GM12878 (cell line): ENCODE measurements around the gene SETD1A. TPM values are rescaled to one million over a fixed set of nuclear protein-coding genes. Genes with fewer than 3 reads are reported as not detected.

Experiments
- ATAC-seq: fragments of 200-7000 bp; cut with Tn5 transposase; 3 replicates; pipeline ENCODE4 v1.9.1; 2020; ENCODE audit warnings: mild to moderate bottlenecking, moderate library complexity
- BruUV-seq: library from RNA; stranded (reverse); fragments of 400-500 nt; replicated peaks from 2 replicates; lab custom pipeline; 2021; lab: Mats Ljungman, UMichigan
- CTCF ChIA-PET: fragments of 300-600 bp; sonication (Branson Sonifier 250); formaldehyde crosslinking; extraction: SDS; loops from one replicate; lab custom pipeline; 2021; ENCODE audit warnings: inconsistent platforms; lab: Yijun Ruan, JAX
- POLR2A ChIA-PET: fragments of 350-600 bp; formaldehyde crosslinking; extraction: SDS; loops from one replicate; lab custom pipeline; 2021; ENCODE audit warnings: inconsistent platforms; lab: Charles Lee
- RAD21 ChIA-PET: fragments of 300-600 bp; sonication (Branson Sonifier 250); formaldehyde crosslinking; loops from one replicate; lab custom pipeline; 2023; ENCODE audit warnings: antibody characterized with exemption; ENCODE audit not compliant: unreplicated experiment; lab: Charles Lee
- SMC1A ChIA-PET: fragments of 300-600 bp; sonication (Branson Sonifier 250); formaldehyde crosslinking; loops from one replicate; lab custom pipeline; 2023; ENCODE audit not compliant: unreplicated experiment, uncharacterized antibody; lab: Charles Lee
- DNase-seq: peaks from one replicate; pipeline ENCODE4 v3.0.0-alpha.2; 2011; ENCODE audit warnings: low read depth, low spot score
- FAIRE-seq: peaks from 3 replicates; lab custom pipeline; 2011; peaks lifted over from hg19 to GRCh38; lab: Jason Lieb, UNC
- H2AFZ ChIP-seq: 2 replicates; pipeline ENCODE4 v1.6.0; 2011; ENCODE audit warnings: low read depth, low read length, control low read depth; ENCODE audit not compliant: control insufficient read depth
- H3K27ac ChIP-seq: 2 replicates; pipeline ENCODE4 v1.5.1; 2011; ENCODE audit warnings: control low read depth; ENCODE audit not compliant: control insufficient read depth, insufficient read depth
- H3K27me3 ChIP-seq, 2 experiments: replicated peaks in 1 of 2; 2 replicates each; pipeline versions ENCODE4 v1.6.0 to v1.6.1; 2011; ENCODE audit warnings: low read length in 1 of 2; ENCODE audit not compliant: control insufficient read depth in 2 of 2, insufficient read depth in 2 of 2
- H3K36me3 ChIP-seq, 2 experiments: 2 replicates each; pipeline ENCODE4 v1.5.1; 2011; ENCODE audit warnings: low read length in 1 of 2; ENCODE audit not compliant: control insufficient read depth in 2 of 2, insufficient read depth in 2 of 2
- H3K4me1 ChIP-seq: 2 replicates; pipeline ENCODE4 v1.6.1; 2011; ENCODE audit warnings: mild to moderate bottlenecking, low read length, moderate library complexity, mixed read lengths; ENCODE audit not compliant: control insufficient read depth, insufficient read depth
- H3K4me2 ChIP-seq: 2 replicates; pipeline ENCODE4 v1.6.0; 2011; ENCODE audit warnings: control low read depth; ENCODE audit not compliant: control insufficient read depth, insufficient read depth
- H3K4me3 ChIP-seq: fragments of 200-600 bp; sonication (generic); 2 replicates; pipeline ENCODE4 v1.5.1; 2016
- H3K79me2 ChIP-seq: 2 replicates; pipeline ENCODE4 v1.6.0; 2011; ENCODE audit warnings: low read length; ENCODE audit not compliant: control insufficient read depth, insufficient read depth
- H3K9ac ChIP-seq: 2 replicates; pipeline ENCODE4 v1.8.0; 2011; ENCODE audit warnings: low read length, control low read depth, mixed read lengths; ENCODE audit not compliant: control insufficient read depth, insufficient read depth
- H3K9me3 ChIP-seq: replicated peaks from 3 replicates; pipeline ENCODE4 v1.5.1; 2011; ENCODE audit warnings: mild to moderate bottlenecking, low read length; ENCODE audit not compliant: control insufficient read depth, insufficient read depth
- H4K20me1 ChIP-seq: 2 replicates; pipeline ENCODE4 v1.6.0; 2011; ENCODE audit not compliant: control insufficient read depth, insufficient read depth
- CBX3 ChIP-seq: fragments of 200-600 bp; sonication (generic); IDR thresholded peaks from 2 replicates; pipeline ENCODE4 v1.6.1; 2016; ENCODE audit warnings: low read depth, borderline replicate concordance
- CHD2 ChIP-seq: IDR thresholded peaks from 2 replicates; pipeline ENCODE4 v1.6.1; 2011; ENCODE audit warnings: low read depth, low read length, improper control_type of control experiment, borderline replicate concordance
- GABPA ChIP-seq: IDR thresholded peaks from 2 replicates; pipeline ENCODE4 v1.6.1; 2014; ENCODE audit warnings: antibody characterized with exemption, low read depth, mild to moderate bottlenecking, inconsistent platforms
- MTA2 ChIP-seq: fragments of 450-650 bp; IDR thresholded peaks from 2 replicates; pipeline ENCODE4 v1.6.1; 2016; ENCODE audit warnings: low read depth, mild to moderate bottlenecking, moderate library complexity
- NFYA ChIP-seq: IDR thresholded peaks from 2 replicates; pipeline ENCODE4 v1.6.1; 2011; ENCODE audit warnings: low read depth, mild to moderate bottlenecking, low read length, improper control_type of control experiment, borderline replicate concordance
- PML ChIP-seq: IDR thresholded peaks from 2 replicates; pipeline ENCODE4 v1.6.1; 2012; ENCODE audit warnings: low read length, inconsistent platforms
- RELA ChIP-seq: fragments of 450-650 bp; IDR thresholded peaks from 2 replicates; pipeline ENCODE4 v1.8.0; 2014; ENCODE audit warnings: borderline replicate concordance; ENCODE audit not compliant: partially characterized antibody
- TAF1 ChIP-seq: IDR thresholded peaks from 2 replicates; pipeline ENCODE4 v1.6.1; 2011; ENCODE audit warnings: mild to moderate bottlenecking, low read depth, low read length, borderline replicate concordance
- ZSCAN29 ChIP-seq: fragments of 450-650 bp; IDR thresholded peaks from 2 replicates; pipeline ENCODE4 v1.6.1; 2017; ENCODE audit warnings: mild to moderate bottlenecking, moderate library complexity
- whole genome bisulfite sequencing: methylation state at CpG from one replicate; pipeline ENCODE4 v1.1.6; 2016; ENCODE audit warnings: low lambda C conversion rate; ENCODE audit not compliant: insufficient replicate concordance, insufficient coverage; ENCODE audit errors: missing lambda C conversion rate; 5-methylcytosine and 5-hydroxymethylcytosine counted together
- in situ Hi-C: fragments of 300-500 bp; cut with MboI; formaldehyde crosslinking; loops from 9 replicates; pipeline ENCODE4 v1.14.3; 2018; ENCODE audit warnings: mixed read lengths
- intact Hi-C: fragments of 100-400 bp; cut with micrococcal nuclease; formaldehyde crosslinking; loops from one replicate; pipeline ENCODE4 v1.14.2; 2022; ENCODE audit not compliant: unreplicated experiment
- polyA plus RNA-seq, 11 experiments: library from polyadenylated mRNA; depleted of rRNA in 4 of 11; unstranded in 6 of 11; stranded (reverse) in 5 of 11; fragments of >200 nt; fragmentation: Nextera tagmentation in 4 of 11; fragmentation: Illumina TruSeq in 1 of 11; extraction: Ambion mirVana in 4 of 11; extraction: Trizol in 1 of 11; gene quantifications; 1 replicate in 1 of 11; 2 replicates in 10 of 11; pipeline versions ENCODE4 v1.2.1 to v1.2.3, GENCODE V29; 2011 to 2016; ENCODE audit warnings: inconsistent platforms in 2 of 11, missing spikeins in 2 of 11, low read depth in 1 of 11
- total RNA-seq, 4 experiments: library from RNA; depleted of rRNA in 3 of 4; stranded (reverse); fragments of >200 nt in 3 of 4; fragmentation: Illumina TruSeq in 1 of 4; extraction: Trizol in 1 of 4; gene quantifications; 2 replicates each; pipeline versions ENCODE4 v1.2.1 to v1.2.3, GENCODE V29; 2013 to 2021
- TF ChIP-seq, protein P1 (sequence below): fragments of 450-650 bp; IDR thresholded peaks from 2 replicates; pipeline ENCODE4 v1.6.1; 2014; ENCODE audit warnings: mild to moderate bottlenecking
- TF ChIP-seq, protein P2 (sequence below): fragments of 450-650 bp; IDR thresholded peaks from 2 replicates; pipeline ENCODE4 v1.6.1; 2017; ENCODE audit warnings: borderline replicate concordance

SETD1A gene
- total and polyA plus RNA-seq, 10 of the 15 experiments (the other 5 are each of a cell fraction or from before 2014, with no cell fraction given) = 0.02 to 25.9 (median 4.9) TPM

DNA sequence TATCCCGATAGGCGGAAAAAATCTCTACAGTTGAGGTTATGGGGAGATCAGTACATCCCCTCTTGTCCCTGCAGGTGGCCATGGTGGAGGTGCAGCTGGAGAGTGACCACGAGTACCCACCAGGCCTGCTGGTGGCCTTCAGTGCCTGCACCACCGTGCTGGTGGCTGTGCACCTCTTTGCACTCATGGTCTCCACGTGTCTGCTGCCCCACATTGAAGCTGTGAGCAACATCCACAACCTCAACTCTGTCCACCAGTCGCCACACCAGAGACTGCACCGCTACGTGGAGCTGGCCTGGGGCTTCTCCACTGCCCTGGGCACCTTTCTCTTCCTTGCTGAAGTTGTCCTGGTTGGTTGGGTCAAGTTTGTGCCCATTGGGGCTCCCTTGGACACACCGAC is 4.4 kb upstream of the SETD1A start:
- BruUV-seq = no TSS peak
- Histone ChIP-seq H3K27ac (no peak overlapping the region), H3K4me2 (no peak overlapping the region), H4K20me1 (no peaks in the 10 kb centered on the region), H2AFZ (no peak overlapping the region), H3K4me1 (peaks cover 16% of the 10 kb centered on the region), H3K79me2 (peaks cover 19% of the 10 kb centered on the region), H3K36me3 (0 out of 4 replicates have a peak, but pooled peaks cover 0 to 8% of the 10 kb centered on the region in 2 experiments), H3K27me3 (no peaks in the 10 kb centered on the region), H3K4me3 (no peak overlapping the region), H3K9me3 (no peaks in the 10 kb centered on the region), H3K9ac (no peak overlapping the region)
- in situ Hi-C loops (loop anchor here (10.0 kb wide), 2 partner anchors 762 to 922 kb away; partner anchors contain the start of gene ZNF267), intact Hi-C loops (loop anchor here (1.0 to 10.0 kb wide), 4 partner anchors 142 to 922 kb away; partner anchors contain the start of genes VKORC1 and ZNF267)
- 78% methylated on average over 9 of the region's 9 CpGs for WGBS
- no peak for DNase-seq
- ChIA-PET SMC1A (interaction anchor here (1.1 to 2.5 kb wide), 5 partner anchors 12 to 507 kb away, joined by 3 to 12 read pairs (median 6); no protein-coding TSS in a partner anchor), POLR2A (interaction anchor here (0.5 to 0.8 kb wide), 2 partner anchors 189 to 259 kb away, joined by 3 to 4 read pairs; no protein-coding TSS in a partner anchor), RAD21 (interaction anchor here (1.1 to 2.5 kb wide), 5 partner anchors 11 to 189 kb away, joined by 3 to 17 read pairs (median 5); partner anchors contain the start of genes ZNF646 and ZNF668), CTCF (interaction anchor here (0.6 to 3.6 kb wide), 20 partner anchors 9 to 918 kb away, joined by 3 to 37 read pairs (median 3); partner anchors contain the start of genes HSD3B7, VKORC1 and ZNF843)
- FAIRE-seq = no peak
- ATAC-seq = no peak
- TF ChIP-seq CHD2 (no peak), MTA2 (no peak), TAF1 (no peak), CBX3 (no peak), RELA (no peak), PML (no peak), GABPA (no peak), NFYA (no peak), ZSCAN29 (no peak)
- TF ChIP-seq, protein P1, sequence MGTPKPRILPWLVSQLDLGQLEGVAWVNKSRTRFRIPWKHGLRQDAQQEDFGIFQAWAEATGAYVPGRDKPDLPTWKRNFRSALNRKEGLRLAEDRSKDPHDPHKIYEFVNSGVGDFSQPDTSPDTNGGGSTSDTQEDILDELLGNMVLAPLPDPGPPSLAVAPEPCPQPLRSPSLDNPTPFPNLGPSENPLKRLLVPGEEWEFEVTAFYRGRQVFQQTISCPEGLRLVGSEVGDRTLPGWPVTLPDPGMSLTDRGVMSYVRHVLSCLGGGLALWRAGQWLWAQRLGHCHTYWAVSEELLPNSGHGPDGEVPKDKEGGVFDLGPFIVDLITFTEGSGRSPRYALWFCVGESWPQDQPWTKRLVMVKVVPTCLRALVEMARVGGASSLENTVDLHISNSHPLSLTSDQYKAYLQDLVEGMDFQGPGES = no peak
- TF ChIP-seq, protein P2, sequence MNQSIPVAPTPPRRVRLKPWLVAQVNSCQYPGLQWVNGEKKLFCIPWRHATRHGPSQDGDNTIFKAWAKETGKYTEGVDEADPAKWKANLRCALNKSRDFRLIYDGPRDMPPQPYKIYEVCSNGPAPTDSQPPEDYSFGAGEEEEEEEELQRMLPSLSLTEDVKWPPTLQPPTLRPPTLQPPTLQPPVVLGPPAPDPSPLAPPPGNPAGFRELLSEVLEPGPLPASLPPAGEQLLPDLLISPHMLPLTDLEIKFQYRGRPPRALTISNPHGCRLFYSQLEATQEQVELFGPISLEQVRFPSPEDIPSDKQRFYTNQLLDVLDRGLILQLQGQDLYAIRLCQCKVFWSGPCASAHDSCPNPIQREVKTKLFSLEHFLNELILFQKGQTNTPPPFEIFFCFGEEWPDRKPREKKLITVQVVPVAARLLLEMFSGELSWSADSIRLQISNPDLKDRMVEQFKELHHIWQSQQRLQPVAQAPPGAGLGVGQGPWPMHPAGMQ = no peak
